Trophoblast cell (in vitro differentiated cells and primary cell): ENCODE results near the gene MED13L.

Source experiments
- DNase-seq, 2 donors: peaks; one replicate each; pipeline ENCODE4 v3.0.0-alpha.2; 2016
- H2AFZ ChIP-seq: 2 replicates; pipeline ENCODE4 v1.6.1; 2013; ENCODE audit warnings: low read length, moderate library complexity, mild to moderate bottlenecking; ENCODE audit not compliant: insufficient read depth, poor library complexity
- H2AK5ac ChIP-seq: 2 replicates; pipeline ENCODE4 v1.6.1; 2013; ENCODE audit warnings: mild to moderate bottlenecking, low read length
- H2BK120ac ChIP-seq: 2 replicates; pipeline ENCODE4 v1.6.1; 2013; ENCODE audit warnings: low read length, mild to moderate bottlenecking, moderate library complexity; ENCODE audit not compliant: insufficient read depth, poor library complexity
- H2BK12ac ChIP-seq: 2 replicates; pipeline ENCODE4 v1.6.1; 2013; ENCODE audit warnings: mild to moderate bottlenecking, low read length, moderate library complexity
- H2BK5ac ChIP-seq: 2 replicates; pipeline ENCODE4 v1.6.1; 2013; ENCODE audit warnings: low read length, low read depth, moderate library complexity, mild to moderate bottlenecking; ENCODE audit not compliant: poor library complexity
- H3K14ac ChIP-seq: 2 replicates; pipeline ENCODE4 v1.6.1; 2013; ENCODE audit warnings: mild to moderate bottlenecking, low read length
- H3K18ac ChIP-seq: 2 replicates; pipeline ENCODE4 v1.6.1; 2013; ENCODE audit warnings: mild to moderate bottlenecking, low read length
- H3K23ac ChIP-seq: 2 replicates; pipeline ENCODE4 v1.6.1; 2013; ENCODE audit warnings: low read length
- H3K27ac ChIP-seq: 2 replicates; pipeline ENCODE4 v1.5.1; 2013; ENCODE audit warnings: low read depth, mild to moderate bottlenecking, inconsistent platforms, low read length, moderate library complexity
- H3K27me3 ChIP-seq: 2 replicates; pipeline ENCODE4 v1.6.1; 2013; ENCODE audit warnings: inconsistent platforms, mild to moderate bottlenecking, low read length, moderate library complexity; ENCODE audit not compliant: insufficient read depth
- H3K36me3 ChIP-seq, 2 experiments: 1 replicate in 1 of 2; 2 replicates in 1 of 2; pipeline ENCODE4 v1.6.1; 2013; ENCODE audit warnings: low read length in 2 of 2, mild to moderate bottlenecking in 2 of 2, moderate library complexity in 1 of 2; ENCODE audit not compliant: insufficient read depth in 2 of 2, control insufficient read depth in 1 of 2
- H3K4ac ChIP-seq: 2 replicates; pipeline ENCODE4 v1.6.1; 2013; ENCODE audit warnings: low read depth, mild to moderate bottlenecking, low read length, moderate library complexity
- H3K4me1 ChIP-seq, 2 experiments: 1 replicate in 1 of 2; 2 replicates in 1 of 2; pipeline ENCODE4 v1.6.1; 2013; ENCODE audit warnings: low read length in 2 of 2, mild to moderate bottlenecking in 2 of 2, moderate library complexity in 1 of 2; ENCODE audit not compliant: insufficient read depth in 2 of 2, control insufficient read depth in 1 of 2
- H3K4me2 ChIP-seq: 2 replicates; pipeline ENCODE4 v1.6.1; 2013; ENCODE audit warnings: inconsistent platforms, mild to moderate bottlenecking, low read length, moderate library complexity
- H3K4me3 ChIP-seq: 2 replicates; pipeline ENCODE4 v1.5.1; 2013; ENCODE audit warnings: mild to moderate bottlenecking, low read depth, low read length, inconsistent platforms
- H3K79me1 ChIP-seq: one replicate; pipeline ENCODE4 v1.6.1; 2013; ENCODE audit warnings: low read length
- H3K79me2 ChIP-seq: 2 replicates; pipeline ENCODE4 v1.6.1; 2013; ENCODE audit warnings: low read length, mild to moderate bottlenecking; ENCODE audit not compliant: control insufficient read depth, insufficient read depth, poor library complexity
- H3K9ac ChIP-seq: 2 replicates; pipeline ENCODE4 v1.6.1; 2013; ENCODE audit warnings: mild to moderate bottlenecking, low read length
- H3K9me3 ChIP-seq: 2 replicates; pipeline ENCODE4 v1.6.1; 2013; ENCODE audit warnings: low read depth, mild to moderate bottlenecking, control low read depth, inconsistent platforms, low read length; ENCODE audit not compliant: insufficient read depth
- H4K12ac ChIP-seq: 2 replicates; pipeline ENCODE4 v1.6.1; 2013; ENCODE audit warnings: low read depth, mild to moderate bottlenecking, low read length, moderate library complexity
- H4K8ac ChIP-seq: 2 replicates; pipeline ENCODE4 v1.6.1; 2013; ENCODE audit warnings: low read depth, mild to moderate bottlenecking, low read length, moderate library complexity
- H4K91ac ChIP-seq: one replicate; pipeline ENCODE4 v1.6.1; 2013; ENCODE audit warnings: low read depth, mild to moderate bottlenecking, low read length, moderate library complexity
- WGBS: extraction: QIAGEN DNeasy Blood & Tissue Kit; methylation state at CpG from one replicate; pipeline ENCODE4 v1.1.7; 2013; ENCODE audit warnings: missing lambda C conversion rate; ENCODE audit not compliant: insufficient read length, insufficient coverage; ENCODE audit errors: extremely low coverage; 5-methylcytosine and 5-hydroxymethylcytosine counted together

MED13L gene

DNA sequence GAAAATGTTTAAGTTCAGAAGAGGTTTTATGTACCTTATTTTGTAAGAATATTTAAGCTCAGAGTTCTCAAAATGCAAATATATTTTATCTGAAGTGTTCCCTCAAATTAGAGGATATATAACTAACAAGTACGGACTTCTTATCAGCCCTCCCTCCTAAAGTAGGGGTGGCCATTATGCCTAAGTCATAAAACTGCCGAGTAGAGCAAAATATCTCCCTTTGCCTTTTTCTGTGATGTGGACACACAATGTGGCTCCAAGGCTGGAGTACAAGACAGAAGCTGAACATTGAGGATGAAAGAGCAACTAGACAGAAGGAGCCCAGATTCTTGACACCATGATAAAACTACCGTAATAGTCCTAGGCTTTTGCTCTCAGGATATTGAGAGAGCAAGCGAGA, 120.9 kb downstream of the MED13L start:
- H3K9me3 ChIP-seq: no peaks in the 10 kb centered on the region
- no peak overlapping the region for H4K12ac ChIP-seq
- no peak overlapping the region for H3K9ac ChIP-seq
- H3K79me1 ChIP-seq: peaks cover 2% of the 10 kb centered on the region
- H3K27me3 ChIP-seq: no peaks in the 10 kb centered on the region
- H2BK5ac ChIP-seq: no peak overlapping the region
- no peak overlapping the region for H4K8ac ChIP-seq
- no peak overlapping the region for H2AK5ac ChIP-seq
- no peak overlapping the region for H3K4me2 ChIP-seq
- H3K4me3 ChIP-seq: no peak overlapping the region
- no peak overlapping the region for H2AFZ ChIP-seq
- H2BK120ac ChIP-seq: no peak overlapping the region
- no peak overlapping the region for H3K23ac ChIP-seq
- no peak overlapping the region for H3K14ac ChIP-seq
- no CpG with 5 or more reads among the region's 4 CpGs for WGBS
- H3K79me2 ChIP-seq: peaks cover 4% of the 10 kb centered on the region
- H2BK12ac ChIP-seq: no peak overlapping the region
- H3K27ac ChIP-seq: no peak overlapping the region
- no peak overlapping the region for H3K4ac ChIP-seq
- H3K36me3 ChIP-seq: no peaks in the 10 kb centered on the region
- H4K91ac ChIP-seq: no peak overlapping the region
- no peak for DNase-seq
- peaks cover 5 to 7% of the 10 kb centered on the region in 2 experiments for H3K4me1 ChIP-seq
- H3K18ac ChIP-seq: no peak overlapping the region

DNA sequence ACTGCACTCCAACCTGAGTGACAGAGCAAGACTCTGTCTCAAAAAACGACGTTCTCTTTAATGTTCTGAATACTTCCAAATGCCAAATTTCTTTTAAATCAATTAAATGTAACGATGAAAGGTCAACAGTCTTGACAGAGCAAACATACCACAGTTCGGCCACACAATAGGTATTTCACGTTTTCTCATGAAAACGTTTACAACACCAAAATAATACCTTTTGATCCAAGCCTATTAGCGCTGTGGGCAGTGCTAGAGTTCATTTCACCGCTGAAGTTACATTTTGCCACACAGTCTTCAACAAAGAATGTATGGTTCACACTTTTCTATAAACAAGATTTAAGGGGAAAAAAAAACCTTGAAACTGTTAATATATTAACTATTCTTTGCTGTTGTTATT, 122.1 kb downstream of the MED13L start:
- Histone ChIP-seq H2AFZ (no peak overlapping the region), H3K4me3 (no peak overlapping the region), H2AK5ac (no peak overlapping the region), H4K91ac (no peak overlapping the region), H3K9ac (no peak overlapping the region), H3K27ac (no peak overlapping the region), H4K8ac (no peak overlapping the region), H2BK120ac (no peak overlapping the region), H3K9me3 (no peaks in the 10 kb centered on the region), H2BK12ac (no peak overlapping the region), H3K4me2 (no peak overlapping the region), H3K18ac (no peak overlapping the region), H2BK5ac (no peak overlapping the region), H3K4me1 (peaks cover 5 to 8% of the 10 kb centered on the region in 2 experiments), H3K79me1 (no peaks in the 10 kb centered on the region), H3K27me3 (no peaks in the 10 kb centered on the region), H3K14ac (no peak overlapping the region), H3K36me3 (no peaks in the 10 kb centered on the region), H3K79me2 (peaks cover 4% of the 10 kb centered on the region), H3K23ac (no peak overlapping the region), H4K12ac (no peak overlapping the region), H3K4ac (peak overlapping the region; percentile 71)
- DNase-seq: no peak
- WGBS: no CpG with 5 or more reads among the region's 8 CpGs

DNA sequence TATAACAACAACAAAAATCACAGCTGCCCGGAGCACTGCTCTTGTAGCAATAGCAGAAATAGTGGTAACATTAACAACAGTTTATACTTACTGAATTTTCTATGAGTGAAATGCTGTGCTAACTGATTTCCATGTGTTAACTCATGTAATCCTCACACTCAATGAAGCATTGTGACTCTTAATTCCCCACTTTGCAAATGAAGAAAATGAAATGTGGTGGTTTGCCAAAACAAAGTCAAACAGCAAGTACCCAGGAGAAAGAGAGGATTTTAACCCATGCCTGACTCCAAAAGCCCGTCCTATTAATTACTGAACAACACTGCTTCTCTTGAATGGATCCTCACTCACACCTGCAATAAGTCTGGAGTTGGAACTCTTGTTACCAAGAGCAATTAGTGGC, 123.5 kb downstream of the MED13L start:
- Histone ChIP-seq H3K79me1 (no peaks in the 10 kb centered on the region), H3K4me2 (no peak overlapping the region), H3K23ac (no peak overlapping the region), H3K9ac (no peak overlapping the region), H3K9me3 (no peaks in the 10 kb centered on the region), H3K36me3 (no peaks in the 10 kb centered on the region), H3K4ac (no peak overlapping the region), H2AK5ac (no peak overlapping the region), H3K79me2 (peaks cover 4% of the 10 kb centered on the region), H3K4me1 (peaks cover 10 to 11% of the 10 kb centered on the region in 2 experiments), H3K27me3 (no peaks in the 10 kb centered on the region), H3K27ac (no peak overlapping the region), H4K8ac (no peak overlapping the region), H2AFZ (no peak overlapping the region), H2BK5ac (no peak overlapping the region), H3K4me3 (no peak overlapping the region), H4K91ac (no peak overlapping the region), H2BK120ac (no peak overlapping the region), H4K12ac (no peak overlapping the region), H3K14ac (no peak overlapping the region), H2BK12ac (no peak overlapping the region), H3K18ac (no peak overlapping the region)
- WGBS: no CpG with 5 or more reads among the region's 2 CpGs
- no peak for DNase-seq

DNA sequence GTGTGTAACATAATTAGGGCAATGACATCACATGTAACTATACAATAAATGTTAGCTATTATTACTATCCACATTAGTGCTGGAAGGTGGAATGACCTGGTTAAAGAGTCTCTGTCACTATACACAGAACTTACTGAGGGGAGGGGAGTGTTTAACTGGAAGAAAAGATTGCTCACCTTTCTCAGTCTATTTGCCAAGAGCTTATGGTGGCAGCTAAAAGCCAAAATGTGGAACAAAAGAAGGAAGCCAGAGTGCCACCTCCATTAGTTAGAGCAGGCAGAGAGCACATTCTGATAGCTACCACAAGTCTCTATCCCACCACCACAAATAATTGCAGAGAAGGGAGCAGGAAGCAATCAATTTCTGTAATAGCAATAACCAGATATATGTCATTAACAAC, 124.4 kb downstream of the MED13L start:
- no peaks in the 10 kb centered on the region for H3K27me3 ChIP-seq
- H3K27ac ChIP-seq: no peak overlapping the region
- no peaks in the 10 kb centered on the region for H3K36me3 ChIP-seq
- H3K18ac ChIP-seq: no peak overlapping the region
- H4K8ac ChIP-seq: no peak overlapping the region
- no peak overlapping the region for H3K9ac ChIP-seq
- no peak overlapping the region for H2BK12ac ChIP-seq
- no peak overlapping the region for H3K4me2 ChIP-seq
- H3K79me1 ChIP-seq: no peaks in the 10 kb centered on the region
- no peak overlapping the region for H2AFZ ChIP-seq
- H3K79me2 ChIP-seq: peaks cover 4% of the 10 kb centered on the region
- no peak overlapping the region for H2AK5ac ChIP-seq
- no peaks in the 10 kb centered on the region for H3K9me3 ChIP-seq
- no peak overlapping the region for H2BK120ac ChIP-seq
- H3K4me3 ChIP-seq: no peak overlapping the region
- no peak overlapping the region for H3K14ac ChIP-seq
- no peak overlapping the region for H3K4ac ChIP-seq
- no peak overlapping the region for H4K91ac ChIP-seq
- H3K23ac ChIP-seq: no peak overlapping the region
- H4K12ac ChIP-seq: no peak overlapping the region
- H3K4me1 ChIP-seq: peaks cover 10 to 11% of the 10 kb centered on the region in 2 experiments
- DNase-seq: no peak
- H2BK5ac ChIP-seq: no peak overlapping the region
